Epithelial cell of proximal tubule (primary cell): ENCODE results near the gene PATJ. TPM values are rescaled to one million over a fixed set of nuclear protein-coding genes. Genes with fewer than 3 reads are reported as not detected.
"Not testable (repeated sequence)": the region's sequence is repeated elsewhere in the genome, so short reads cannot be mapped to it uniquely, and the experiment has no call there.

Experiments
- DNase-seq: peaks from one replicate; pipeline ENCODE4 v3.0.0-alpha.2; 2011; ENCODE audit warnings: low read depth
- H3K4me3 ChIP-seq: 2 replicates; pipeline ENCODE4 v1.5.1; 2011; ENCODE audit warnings: low read depth, mild to moderate bottlenecking, low read length
- total RNA-seq: library from RNA; depleted of rRNA; stranded (reverse); fragments of >200 nt; gene quantifications from 2 replicates; pipeline ENCODE4 v1.2.3, GENCODE V29; 2015
- TF ChIP-seq, protein P1 (sequence below): conservative IDR thresholded peaks from 2 replicates; pipeline ENCODE4 v1.5.1; 2012; ENCODE audit warnings: low read depth, mild to moderate bottlenecking, low read length

Gene PATJ, protein sequence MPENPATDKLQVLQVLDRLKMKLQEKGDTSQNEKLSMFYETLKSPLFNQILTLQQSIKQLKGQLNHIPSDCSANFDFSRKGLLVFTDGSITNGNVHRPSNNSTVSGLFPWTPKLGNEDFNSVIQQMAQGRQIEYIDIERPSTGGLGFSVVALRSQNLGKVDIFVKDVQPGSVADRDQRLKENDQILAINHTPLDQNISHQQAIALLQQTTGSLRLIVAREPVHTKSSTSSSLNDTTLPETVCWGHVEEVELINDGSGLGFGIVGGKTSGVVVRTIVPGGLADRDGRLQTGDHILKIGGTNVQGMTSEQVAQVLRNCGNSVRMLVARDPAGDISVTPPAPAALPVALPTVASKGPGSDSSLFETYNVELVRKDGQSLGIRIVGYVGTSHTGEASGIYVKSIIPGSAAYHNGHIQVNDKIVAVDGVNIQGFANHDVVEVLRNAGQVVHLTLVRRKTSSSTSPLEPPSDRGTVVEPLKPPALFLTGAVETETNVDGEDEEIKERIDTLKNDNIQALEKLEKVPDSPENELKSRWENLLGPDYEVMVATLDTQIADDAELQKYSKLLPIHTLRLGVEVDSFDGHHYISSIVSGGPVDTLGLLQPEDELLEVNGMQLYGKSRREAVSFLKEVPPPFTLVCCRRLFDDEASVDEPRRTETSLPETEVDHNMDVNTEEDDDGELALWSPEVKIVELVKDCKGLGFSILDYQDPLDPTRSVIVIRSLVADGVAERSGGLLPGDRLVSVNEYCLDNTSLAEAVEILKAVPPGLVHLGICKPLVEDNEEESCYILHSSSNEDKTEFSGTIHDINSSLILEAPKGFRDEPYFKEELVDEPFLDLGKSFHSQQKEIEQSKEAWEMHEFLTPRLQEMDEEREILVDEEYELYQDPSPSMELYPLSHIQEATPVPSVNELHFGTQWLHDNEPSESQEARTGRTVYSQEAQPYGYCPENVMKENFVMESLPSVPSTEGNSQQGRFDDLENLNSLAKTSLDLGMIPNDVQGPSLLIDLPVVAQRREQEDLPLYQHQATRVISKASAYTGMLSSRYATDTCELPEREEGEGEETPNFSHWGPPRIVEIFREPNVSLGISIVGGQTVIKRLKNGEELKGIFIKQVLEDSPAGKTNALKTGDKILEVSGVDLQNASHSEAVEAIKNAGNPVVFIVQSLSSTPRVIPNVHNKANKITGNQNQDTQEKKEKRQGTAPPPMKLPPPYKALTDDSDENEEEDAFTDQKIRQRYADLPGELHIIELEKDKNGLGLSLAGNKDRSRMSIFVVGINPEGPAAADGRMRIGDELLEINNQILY (N-terminal part only)
- total RNA-seq, result 13.9 and 42.1 TPM in 2 replicates

GRCh38 chr1:61741711-61742619 is at the start of gene PATJ:
Gene PATJ (plus strand): TSS chr1:61742480. CDS start chr1:61762893, 20,413 bp downstream.
- peak within 1 kb of the TSS; percentile 87 for H3K4me3 ChIP-seq
- DNase-seq, result no peak

GRCh38 chr1:61699911-61700851 is 42.1 kb upstream of the PATJ start:
- TF ChIP-seq, protein P1, sequence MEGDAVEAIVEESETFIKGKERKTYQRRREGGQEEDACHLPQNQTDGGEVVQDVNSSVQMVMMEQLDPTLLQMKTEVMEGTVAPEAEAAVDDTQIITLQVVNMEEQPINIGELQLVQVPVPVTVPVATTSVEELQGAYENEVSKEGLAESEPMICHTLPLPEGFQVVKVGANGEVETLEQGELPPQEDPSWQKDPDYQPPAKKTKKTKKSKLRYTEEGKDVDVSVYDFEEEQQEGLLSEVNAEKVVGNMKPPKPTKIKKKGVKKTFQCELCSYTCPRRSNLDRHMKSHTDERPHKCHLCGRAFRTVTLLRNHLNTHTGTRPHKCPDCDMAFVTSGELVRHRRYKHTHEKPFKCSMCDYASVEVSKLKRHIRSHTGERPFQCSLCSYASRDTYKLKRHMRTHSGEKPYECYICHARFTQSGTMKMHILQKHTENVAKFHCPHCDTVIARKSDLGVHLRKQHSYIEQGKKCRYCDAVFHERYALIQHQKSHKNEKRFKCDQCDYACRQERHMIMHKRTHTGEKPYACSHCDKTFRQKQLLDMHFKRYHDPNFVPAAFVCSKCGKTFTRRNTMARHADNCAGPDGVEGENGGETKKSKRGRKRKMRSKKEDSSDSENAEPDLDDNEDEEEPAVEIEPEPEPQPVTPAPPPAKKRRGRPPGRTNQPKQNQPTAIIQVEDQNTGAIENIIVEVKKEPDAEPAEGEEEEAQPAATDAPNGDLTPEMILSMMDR, result no peak
- no peak for DNase-seq

More at GRCh38 chr1:61741711-61742619, at the start of gene PATJ:
- TF ChIP-seq, protein P1, result no peak

DNA sequence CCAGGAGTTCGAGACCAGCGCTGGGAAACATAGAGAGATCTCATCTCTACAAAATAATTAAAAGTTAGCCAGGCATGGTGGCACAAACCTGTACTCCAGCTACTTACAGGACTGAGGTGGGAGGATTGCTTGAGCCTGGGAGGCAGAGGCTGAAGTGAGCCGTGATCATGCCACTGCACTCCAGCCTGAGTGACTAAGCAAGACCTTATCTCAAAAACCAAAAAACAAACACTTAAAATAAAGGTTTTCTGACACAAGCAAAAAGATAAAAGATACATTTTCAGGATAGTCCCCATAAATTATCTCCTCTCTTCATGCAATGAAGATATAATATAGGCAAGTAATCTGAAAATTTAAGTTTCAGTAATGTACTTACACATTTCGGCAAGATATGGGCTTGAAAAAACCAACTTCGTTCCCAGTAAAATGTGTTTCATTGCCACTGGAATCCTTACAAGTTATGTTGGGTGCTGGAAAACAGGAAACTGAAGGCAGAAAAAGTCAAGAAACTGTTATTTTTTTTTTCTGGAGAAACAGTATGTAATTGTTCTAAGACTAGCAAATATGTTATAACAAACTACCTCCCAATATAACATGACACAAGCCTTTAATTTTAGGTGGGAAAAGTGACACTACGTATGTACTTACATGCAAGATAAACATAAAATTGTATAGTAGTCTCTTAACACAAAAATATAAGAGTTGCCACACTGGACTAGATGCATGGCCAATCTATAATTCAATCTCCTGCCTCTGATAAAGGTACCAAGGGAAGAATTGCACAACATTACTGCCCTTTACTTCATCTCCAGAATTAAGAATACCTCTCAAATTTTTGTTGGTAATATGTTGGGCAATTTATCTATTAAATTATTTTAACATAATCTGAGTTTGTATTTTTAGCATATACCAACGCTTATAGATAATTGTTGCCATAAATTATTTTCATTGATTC is 33.0 kb upstream of the PATJ start:
- DNase-seq, result no peak
- H3K4me3 ChIP-seq, result no peak overlapping the region
- TF ChIP-seq, protein P1, result no peak

More at GRCh38 chr1:61699911-61700851, 42.1 kb upstream of the PATJ start:
- no peak overlapping the region for H3K4me3 ChIP-seq

GRCh38 chr1:61709908-61710289 is 32.4 kb upstream of the PATJ start:
- DNase-seq, result no peak
- TF ChIP-seq, protein P1, result no peak
- no peak overlapping the region for H3K4me3 ChIP-seq

- not testable (repeated sequence) for DNase-seq, H3K4me3 ChIP-seq
These were observed 31.0 kb upstream of the PATJ start for GRCh38 chr1:61711257-61711656.
